ENCODE measurements around the gene ARHGAP1.

Gene ARHGAP1

DNA sequence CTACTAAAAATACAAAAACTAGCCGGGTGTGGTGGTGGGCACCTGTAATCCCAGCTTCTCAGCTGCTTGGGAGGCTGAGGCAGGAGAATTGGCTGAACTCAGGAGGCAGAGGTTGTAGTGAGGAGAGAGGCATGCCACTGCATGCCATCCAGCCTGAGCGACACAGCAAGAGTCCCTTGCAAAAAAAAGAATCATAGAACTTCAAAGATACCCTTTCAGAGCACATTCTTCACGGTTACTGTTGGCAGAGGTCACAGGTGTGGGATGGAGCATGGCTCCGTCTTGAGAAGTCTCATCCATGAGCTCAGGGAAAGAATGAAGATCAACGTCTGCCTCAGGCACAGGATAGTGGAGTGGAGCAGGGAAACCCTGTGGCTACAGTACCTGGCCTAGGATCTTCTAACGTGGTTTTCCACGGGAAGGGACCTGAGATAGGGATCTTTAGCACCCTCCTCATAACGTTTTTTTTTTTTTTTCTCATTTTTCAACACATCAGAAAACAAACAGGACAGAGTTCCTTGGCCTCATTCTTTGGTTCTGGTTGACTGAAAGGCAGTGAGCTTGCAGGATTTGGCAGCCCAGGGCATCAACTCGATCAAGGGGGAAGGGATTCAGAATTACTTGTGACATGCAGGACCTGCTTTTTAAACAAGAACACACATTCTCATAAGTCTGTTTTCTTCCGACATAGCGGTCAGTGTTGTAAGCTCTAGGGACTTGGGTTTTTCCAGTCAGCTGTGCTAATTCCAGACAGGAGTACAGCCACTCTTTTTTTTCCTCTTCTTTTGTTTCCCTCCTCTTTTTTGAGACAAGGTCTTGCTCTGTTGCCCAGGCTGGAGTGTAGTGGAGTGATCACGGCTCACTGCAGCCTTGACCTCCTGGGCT, 41.4 kb upstream of the ARHGAP1 start:
- no peaks in the 10 kb centered on the region for H3K9me3 ChIP-seq (ENCODE audit: insufficient read depth, low read length)
- peaks cover 7% of the 10 kb centered on the region for H3K4me1 ChIP-seq (ENCODE audit: insufficient read depth, insufficient read length)
- TF ChIP-seq SUZ12 (IDR thresholded peaks at IDR 0.05; ENCODE audit: extremely low read depth, insufficient read depth, insufficient read length) = no peak
- no peak for TF ChIP-seq ZNF274 (IDR thresholded peaks at IDR 0.05; ENCODE audit: low read depth, low read length)
- TF ChIP-seq YY1 (IDR thresholded peaks at IDR 0.05; ENCODE audit: insufficient read depth, insufficient read length) = no peak
- H3K4me3 ChIP-seq (ENCODE audit: insufficient read length, low read depth) = no peak overlapping the region
- no peaks in the 10 kb centered on the region for H3K27me3 ChIP-seq (ENCODE audit: insufficient read depth, insufficient read length)
- H3K9ac ChIP-seq (ENCODE audit: insufficient read length, low read depth) = no peak overlapping the region
- DNase-seq (ENCODE audit: low read depth, low spot score) = no peak
- peaks cover 66% of the 10 kb centered on the region for H3K36me3 ChIP-seq (ENCODE audit: insufficient read depth, insufficient read length, low read length)

GRCh38 chr11:46738887-46739286, 38.5 kb upstream of the ARHGAP1 start:
- TF ChIP-seq ZNF274 (IDR thresholded peaks at IDR 0.05; ENCODE audit: low read depth, low read length) (no peak), SUZ12 (IDR thresholded peaks at IDR 0.05; ENCODE audit: extremely low read depth, insufficient read depth, insufficient read length) (no peak), YY1 (IDR thresholded peaks at IDR 0.05; ENCODE audit: insufficient read depth, insufficient read length) (no peak)
- peaks cover 40% of the 10 kb centered on the region for H3K36me3 ChIP-seq (ENCODE audit: insufficient read depth, insufficient read length, low read length)
- H3K9ac ChIP-seq (ENCODE audit: insufficient read length, low read depth) = no peak overlapping the region
- H3K9me3 ChIP-seq (ENCODE audit: insufficient read depth, low read length) = no peaks in the 10 kb centered on the region
- H3K4me1 ChIP-seq (ENCODE audit: insufficient read depth, insufficient read length) = peaks cover 4% of the 10 kb centered on the region
- no peak for DNase-seq (ENCODE audit: low read depth, low spot score)
- H3K27me3 ChIP-seq (ENCODE audit: insufficient read depth, insufficient read length) = no peaks in the 10 kb centered on the region
- H3K4me3 ChIP-seq (ENCODE audit: insufficient read length, low read depth) = no peak overlapping the region

- no peak for TF ChIP-seq ZNF274 (IDR thresholded peaks at IDR 0.05; ENCODE audit: low read depth, low read length)
- TF ChIP-seq SUZ12 (IDR thresholded peaks at IDR 0.05; ENCODE audit: extremely low read depth, insufficient read depth, insufficient read length) = no peak
- no peak for TF ChIP-seq YY1 (IDR thresholded peaks at IDR 0.05; ENCODE audit: insufficient read depth, insufficient read length)
- no peak overlapping the region for H3K9ac ChIP-seq (ENCODE audit: insufficient read length, low read depth)
- no peaks in the 10 kb centered on the region for H3K9me3 ChIP-seq (ENCODE audit: insufficient read depth, low read length)
- no peak for DNase-seq (ENCODE audit: low read depth, low spot score)
- H3K4me1 ChIP-seq (ENCODE audit: insufficient read depth, insufficient read length) = peaks cover 4% of the 10 kb centered on the region
- no peaks in the 10 kb centered on the region for H3K27me3 ChIP-seq (ENCODE audit: insufficient read depth, insufficient read length)
- no peak overlapping the region for H3K4me3 ChIP-seq (ENCODE audit: insufficient read length, low read depth)
- H3K36me3 ChIP-seq (ENCODE audit: insufficient read depth, insufficient read length, low read length) = peaks cover 28% of the 10 kb centered on the region
Observed at GRCh38 chr11:46737699-46738098, 37.3 kb upstream of the ARHGAP1 start.

GRCh38 chr11:46736615-46737014, 36.2 kb upstream of the ARHGAP1 start:
- Histone ChIP-seq H3K36me3 (ENCODE audit: insufficient read depth, insufficient read length, low read length) (peaks cover 17% of the 10 kb centered on the region), H3K9me3 (ENCODE audit: insufficient read depth, low read length) (no peaks in the 10 kb centered on the region), H3K9ac (ENCODE audit: insufficient read length, low read depth) (no peak overlapping the region), H3K4me3 (ENCODE audit: insufficient read length, low read depth) (no peak overlapping the region), H3K27me3 (ENCODE audit: insufficient read depth, insufficient read length) (no peaks in the 10 kb centered on the region), H3K4me1 (ENCODE audit: insufficient read depth, insufficient read length) (peaks cover 4% of the 10 kb centered on the region)
- DNase-seq (ENCODE audit: low read depth, low spot score) = no peak
- TF ChIP-seq YY1 (IDR thresholded peaks at IDR 0.05; ENCODE audit: insufficient read depth, insufficient read length) (no peak), SUZ12 (IDR thresholded peaks at IDR 0.05; ENCODE audit: extremely low read depth, insufficient read depth, insufficient read length) (no peak), ZNF274 (IDR thresholded peaks at IDR 0.05; ENCODE audit: low read depth, low read length) (no peak)

GRCh38 chr11:46736146-46736545, 35.7 kb upstream of the ARHGAP1 start:
- Histone ChIP-seq H3K36me3 (ENCODE audit: insufficient read depth, insufficient read length, low read length) (peaks cover 13% of the 10 kb centered on the region), H3K9ac (ENCODE audit: insufficient read length, low read depth) (no peak overlapping the region), H3K9me3 (ENCODE audit: insufficient read depth, low read length) (no peaks in the 10 kb centered on the region), H3K4me3 (ENCODE audit: insufficient read length, low read depth) (no peak overlapping the region), H3K4me1 (ENCODE audit: insufficient read depth, insufficient read length) (peaks cover 4% of the 10 kb centered on the region), H3K27me3 (ENCODE audit: insufficient read depth, insufficient read length) (no peaks in the 10 kb centered on the region)
- no peak for DNase-seq (ENCODE audit: low read depth, low spot score)
- TF ChIP-seq ZNF274 (IDR thresholded peaks at IDR 0.05; ENCODE audit: low read depth, low read length) (no peak), YY1 (IDR thresholded peaks at IDR 0.05; ENCODE audit: insufficient read depth, insufficient read length) (no peak), SUZ12 (IDR thresholded peaks at IDR 0.05; ENCODE audit: extremely low read depth, insufficient read depth, insufficient read length) (no peak)

- Histone ChIP-seq H3K27me3 (ENCODE audit: insufficient read depth, insufficient read length) (no peaks in the 10 kb centered on the region), H3K36me3 (ENCODE audit: insufficient read depth, insufficient read length, low read length) (no peaks in the 10 kb centered on the region), H3K9me3 (ENCODE audit: insufficient read depth, low read length) (no peaks in the 10 kb centered on the region), H3K9ac (ENCODE audit: insufficient read length, low read depth) (no peak overlapping the region), H3K4me1 (ENCODE audit: insufficient read depth, insufficient read length) (no peaks in the 10 kb centered on the region), H3K4me3 (ENCODE audit: insufficient read length, low read depth) (no peak overlapping the region)
- TF ChIP-seq SUZ12 (IDR thresholded peaks at IDR 0.05; ENCODE audit: extremely low read depth, insufficient read depth, insufficient read length) (no peak), ZNF274 (IDR thresholded peaks at IDR 0.05; ENCODE audit: low read depth, low read length) (no peak), YY1 (IDR thresholded peaks at IDR 0.05; ENCODE audit: insufficient read depth, insufficient read length) (no peak)
- DNase-seq (ENCODE audit: low read depth, low spot score) = no peak
Observed at GRCh38 chr11:46733234-46733633, 32.8 kb upstream of the ARHGAP1 start.

GRCh38 chr11:46731545-46731944, 31.1 kb upstream of the ARHGAP1 start:
- TF ChIP-seq YY1 (IDR thresholded peaks at IDR 0.05; ENCODE audit: insufficient read depth, insufficient read length) = no peak
- TF ChIP-seq ZNF274 (IDR thresholded peaks at IDR 0.05; ENCODE audit: low read depth, low read length) = no peak
- no peak for TF ChIP-seq SUZ12 (IDR thresholded peaks at IDR 0.05; ENCODE audit: extremely low read depth, insufficient read depth, insufficient read length)
- no peak overlapping the region for H3K9ac ChIP-seq (ENCODE audit: insufficient read length, low read depth)
- no peak overlapping the region for H3K4me3 ChIP-seq (ENCODE audit: insufficient read length, low read depth)

More at GRCh38 chr11:46731545-46731944, 31.1 kb upstream of the ARHGAP1 start:
- no peaks in the 10 kb centered on the region for H3K4me1 ChIP-seq (ENCODE audit: insufficient read depth, insufficient read length)
- H3K27me3 ChIP-seq (ENCODE audit: insufficient read depth, insufficient read length) = no peaks in the 10 kb centered on the region
- no peaks in the 10 kb centered on the region for H3K9me3 ChIP-seq (ENCODE audit: insufficient read depth, low read length)
- no peak for DNase-seq (ENCODE audit: low read depth, low spot score)
- no peaks in the 10 kb centered on the region for H3K36me3 ChIP-seq (ENCODE audit: insufficient read depth, insufficient read length, low read length)
